Ovary (tissue), 9 donors: ENCODE data around the gene MPPED2. TPM values are rescaled to one million over a fixed set of nuclear protein-coding genes. Genes with fewer than 3 reads are reported as not detected.

Experiments used
- DNase-seq, 5 donors: peaks; one replicate each; pipeline ENCODE4 v3.0.0-alpha.2; 2019 to 2020
- H3K27ac ChIP-seq, 2 donors: fragments of 200-600 bp; one replicate each; pipeline versions ENCODE4 v1.5.1 to v1.8.0; 2019 to 2022
- H3K27me3 ChIP-seq: fragments of 200-600 bp; one replicate; pipeline ENCODE4 v1.8.0; 2022
- H3K36me3 ChIP-seq: fragments of 200-600 bp; sonication (generic); one replicate; pipeline ENCODE4 v1.5.1; 2019
- H3K4me1 ChIP-seq: one replicate; pipeline ENCODE4 v1.8.1; 2013; ENCODE audit warnings: mild to moderate bottlenecking, moderate library complexity; ENCODE audit not compliant: insufficient read depth
- H3K4me3 ChIP-seq: fragments of 200-600 bp; sonication (generic); one replicate; pipeline ENCODE4 v1.5.1; 2017
- H3K9me3 ChIP-seq, 2 donors: fragments of 200-600 bp in 1 of 2; sonication (generic) in 1 of 2; one replicate each; pipeline versions ENCODE4 v1.5.1 to v1.8.1; 2013 to 2019; ENCODE audit warnings: mild to moderate bottlenecking in 1 of 2, moderate library complexity in 1 of 2
- EP300 ChIP-seq: sonication (generic); formaldehyde crosslinking; IDR thresholded peaks from one replicate; pipeline ENCODE4 v1.6.1; 2017; ENCODE audit warnings: antibody characterized with exemption
- POLR2A ChIP-seq: fragments of 450-650 bp; IDR thresholded peaks from one replicate; pipeline ENCODE4 v1.6.1; 2017; ENCODE audit warnings: antibody characterized with exemption, mild to moderate bottlenecking, moderate library complexity
- WGBS, 3 donors: extraction: QIAGEN DNeasy Blood & Tissue Kit in 1 of 3; methylation state at CpG; one replicate each; pipeline versions ENCODE4 v1.1.5 to v1.1.7; 2013 to 2017; 5-methylcytosine and 5-hydroxymethylcytosine counted together
- intact Hi-C, 4 donors: fragments of 100-400 bp; cut with DNase I; formaldehyde crosslinking; loops; one replicate each; pipeline versions ENCODE4 v1.11.0 to v1.15.1; 2022 to 2023
- polyA plus RNA-seq, 2 donors: library from polyadenylated mRNA; stranded (reverse); fragments of 200-250 nt in 1 of 2; fragments of 350-450 nt in 1 of 2; fragmentation: Illumina TruSeq in 1 of 2; extraction: RNeasy Lipid Tissue Mini Kit (QIAGEN cat#74804) in 1 of 2; gene quantifications; one replicate each; pipeline ENCODE4 v1.2.3, GENCODE V29; 2013 to 2014
- total RNA-seq, 7 donors: library from RNA; depleted of rRNA in 2 of 7; stranded (reverse); fragments of >200 nt in 2 of 7; fragmentation: NEBNext Ultra II Directional in 3 of 7; extraction: Animal tissue kit (Norgen Biotek cat#: 25700) in 3 of 7; gene quantifications; one replicate each; pipeline versions ENCODE4 v1.1.0 to v1.2.4, GENCODE V29; 2016 to 2023
- TF ChIP-seq, protein P1 (sequence below), 3 donors: fragments of 450-650 bp in 2 of 3; fragments of 200-600 bp in 1 of 3; IDR thresholded peaks; one replicate each; pipeline versions ENCODE4 v1.5.1 to v1.8.0; 2016 to 2022; ENCODE audit warnings: antibody characterized with exemption in 3 of 3, mild to moderate bottlenecking in 1 of 3
- donor health status: DM: no; HTN: no; CAD: no; lungs with moderate emphysema.
- donor health status: DM: no; HTN: no; CAD: no.
- donor health status: Bipolar disorder and iron deficiency.
- donor health status: DM: yes; HTN: yes; CAD: no.
- donor health status: DM: no; HTN: no; CAD: no.
- donor health status: DM: yes; HTN: yes; CAD: no.

The MPPED2 gene
- total and polyA plus RNA-seq, 9 donors = 0.30 to 10.1 (median 2.9) TPM

DNA sequence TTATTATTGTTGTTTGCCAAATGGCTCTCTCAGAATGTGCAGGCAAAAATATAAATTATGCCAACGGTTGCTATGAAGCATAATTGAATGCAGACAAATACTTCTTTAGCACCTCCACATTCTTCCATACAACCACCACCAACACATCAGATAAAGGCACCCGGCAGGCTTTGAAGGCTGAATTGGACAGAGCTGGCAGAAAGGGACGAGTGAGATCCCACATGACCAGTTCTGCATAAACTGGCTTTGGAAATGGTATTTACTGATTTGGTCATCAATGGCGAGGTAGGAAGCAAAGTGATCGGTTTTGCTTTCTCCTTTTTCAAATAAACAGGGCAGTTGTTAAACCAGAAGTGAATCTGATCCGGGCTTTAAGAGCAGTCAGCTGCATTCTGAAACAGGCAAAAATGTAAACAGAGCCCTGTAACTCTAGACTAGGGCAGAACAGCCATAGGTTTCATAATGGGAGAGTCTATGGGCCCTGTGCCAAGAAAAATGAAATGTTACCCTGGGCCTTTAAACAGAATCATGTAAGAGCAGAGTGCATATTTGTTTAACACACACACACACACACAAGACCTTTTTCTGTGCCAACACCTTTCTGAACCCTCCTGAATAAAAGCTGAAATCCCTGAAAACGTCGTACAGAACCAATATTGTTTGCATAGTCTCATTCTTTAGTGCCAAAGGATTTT lies 97.7 kb downstream of the MPPED2 start:
- TF ChIP-seq EP300 = no peak
- no peak for TF ChIP-seq POLR2A
- TF ChIP-seq, protein P1, sequence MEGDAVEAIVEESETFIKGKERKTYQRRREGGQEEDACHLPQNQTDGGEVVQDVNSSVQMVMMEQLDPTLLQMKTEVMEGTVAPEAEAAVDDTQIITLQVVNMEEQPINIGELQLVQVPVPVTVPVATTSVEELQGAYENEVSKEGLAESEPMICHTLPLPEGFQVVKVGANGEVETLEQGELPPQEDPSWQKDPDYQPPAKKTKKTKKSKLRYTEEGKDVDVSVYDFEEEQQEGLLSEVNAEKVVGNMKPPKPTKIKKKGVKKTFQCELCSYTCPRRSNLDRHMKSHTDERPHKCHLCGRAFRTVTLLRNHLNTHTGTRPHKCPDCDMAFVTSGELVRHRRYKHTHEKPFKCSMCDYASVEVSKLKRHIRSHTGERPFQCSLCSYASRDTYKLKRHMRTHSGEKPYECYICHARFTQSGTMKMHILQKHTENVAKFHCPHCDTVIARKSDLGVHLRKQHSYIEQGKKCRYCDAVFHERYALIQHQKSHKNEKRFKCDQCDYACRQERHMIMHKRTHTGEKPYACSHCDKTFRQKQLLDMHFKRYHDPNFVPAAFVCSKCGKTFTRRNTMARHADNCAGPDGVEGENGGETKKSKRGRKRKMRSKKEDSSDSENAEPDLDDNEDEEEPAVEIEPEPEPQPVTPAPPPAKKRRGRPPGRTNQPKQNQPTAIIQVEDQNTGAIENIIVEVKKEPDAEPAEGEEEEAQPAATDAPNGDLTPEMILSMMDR (IDR thresholded peaks at IDR 0.05) = no peak
- no peak for DNase-seq
- no peak overlapping the region for H3K4me3 ChIP-seq
- no peaks in the 10 kb centered on the region for H3K36me3 ChIP-seq
- H3K9me3 ChIP-seq = no peaks in the 10 kb centered on the region
- 18 to 30% (median 18%) methylated on average over 8 of the region's 8 CpGs for WGBS, 3 donors
- H3K27ac ChIP-seq = no peak overlapping the region
- no peaks in the 10 kb centered on the region for H3K27me3 ChIP-seq
- intact Hi-C loops = no loop called here
- peaks cover 2% of the 10 kb centered on the region for H3K4me1 ChIP-seq

DNA sequence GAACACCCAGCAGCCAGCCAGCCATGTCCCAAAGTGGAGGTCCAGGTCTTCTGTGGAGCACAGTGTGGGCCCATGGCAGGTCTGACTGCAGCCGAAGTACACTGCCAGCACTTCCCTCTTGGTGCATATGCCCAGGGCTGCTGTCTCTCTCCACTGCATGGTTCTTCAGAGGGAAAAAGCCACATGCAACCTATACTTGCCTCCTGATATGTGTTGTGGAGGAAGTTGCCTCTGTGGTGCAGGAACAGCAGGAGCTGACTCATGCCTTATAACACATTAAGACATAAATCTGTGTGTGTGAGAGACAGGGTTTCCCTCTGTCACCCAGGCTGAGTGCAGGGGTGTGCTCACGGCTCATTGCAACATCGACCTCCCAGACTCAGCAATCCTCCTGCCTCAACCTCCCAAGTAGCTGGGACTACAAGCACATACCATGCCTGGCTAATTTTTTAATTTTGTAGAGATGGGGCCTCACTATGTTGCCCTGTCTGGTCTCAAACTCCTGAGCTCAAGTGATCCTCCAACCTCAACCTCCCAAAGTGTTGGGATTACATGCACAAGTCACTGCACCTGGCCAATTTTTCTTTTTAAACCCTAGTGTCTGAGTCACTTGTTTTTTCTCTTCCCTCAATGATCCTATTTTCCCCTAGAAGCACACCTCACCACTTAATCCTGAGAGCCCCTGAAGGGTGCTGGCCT lies 98.8 kb downstream of the MPPED2 start:
- Histone ChIP-seq H3K4me1 (peaks cover 2% of the 10 kb centered on the region), H3K4me3 (no peak overlapping the region), H3K36me3 (no peaks in the 10 kb centered on the region), H3K27me3 (no peaks in the 10 kb centered on the region), H3K9me3 (no peaks in the 10 kb centered on the region), H3K27ac (no peak overlapping the region)
- DNase-seq = no peak
- 88 to 93% (median 89%) methylated on average over 3 of the region's 3 CpGs for WGBS, 3 donors
- TF ChIP-seq EP300 = no peak
- intact Hi-C loops = no loop called here

DNA sequence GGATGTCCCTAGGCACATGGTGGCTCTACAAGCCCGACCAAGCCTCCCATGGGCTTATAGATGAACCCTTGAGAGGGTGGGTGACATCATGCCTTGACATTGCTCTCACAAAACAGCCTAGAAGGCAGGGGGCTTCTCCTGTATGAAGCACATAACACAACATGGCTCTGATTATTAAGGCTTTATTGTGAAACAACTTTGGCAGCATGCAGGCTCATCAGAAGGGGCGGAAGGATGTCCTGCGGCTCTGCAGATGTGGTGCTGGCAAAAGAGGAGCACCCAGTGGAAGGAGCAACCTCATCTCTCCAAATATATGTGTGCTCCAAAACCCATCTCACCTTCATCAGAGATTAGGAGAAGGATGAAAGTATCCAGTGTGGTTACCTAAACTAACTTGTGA lies 100.4 kb downstream of the MPPED2 start:
- DNase-seq = no peak
- no peak overlapping the region for H3K27ac ChIP-seq
- intact Hi-C loops = no loop called here
- peaks cover 2% of the 10 kb centered on the region for H3K4me1 ChIP-seq
- no peaks in the 10 kb centered on the region for H3K27me3 ChIP-seq
- 89 to 93% (median 89%) methylated on average over 3 of the region's 3 CpGs for WGBS, 3 donors
- TF ChIP-seq, protein P1 (IDR thresholded peaks at IDR 0.05) = no peak
- no peak for TF ChIP-seq POLR2A
- TF ChIP-seq EP300 = no peak
- no peak overlapping the region for H3K4me3 ChIP-seq
- H3K9me3 ChIP-seq = no peaks in the 10 kb centered on the region
- no peaks in the 10 kb centered on the region for H3K36me3 ChIP-seq

DNA sequence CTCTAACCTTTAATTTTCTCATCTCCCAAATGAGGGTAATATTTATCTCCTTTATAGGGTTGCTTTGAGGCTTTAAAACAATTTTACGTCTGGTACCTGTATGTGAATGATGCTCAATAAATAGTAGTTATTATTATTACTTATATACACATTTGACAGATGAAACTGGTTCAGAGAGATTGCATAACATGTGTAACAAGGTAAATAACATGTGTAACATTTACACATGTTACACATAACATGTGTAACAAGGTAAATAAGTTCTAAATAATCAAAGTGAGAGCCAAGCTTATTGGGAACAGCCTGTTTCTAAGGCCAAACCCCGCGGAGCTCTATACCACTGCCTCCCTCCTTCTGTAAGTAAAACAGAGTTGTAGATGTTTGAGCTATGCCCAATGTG lies 100.9 kb downstream of the MPPED2 start:
- no peaks in the 10 kb centered on the region for H3K27me3 ChIP-seq
- DNase-seq = no peak
- no peak overlapping the region for H3K27ac ChIP-seq
- TF ChIP-seq POLR2A (no peak), EP300 (no peak)
- TF ChIP-seq, protein P1 (IDR thresholded peaks at IDR 0.05) = no peak
- no peaks in the 10 kb centered on the region for H3K36me3 ChIP-seq
- no peak overlapping the region for H3K4me3 ChIP-seq
- H3K9me3 ChIP-seq = no peaks in the 10 kb centered on the region
- H3K4me1 ChIP-seq = peaks cover 2% of the 10 kb centered on the region
- 72 to 88% (median 76%) methylated on average over 3 of the region's 3 CpGs for WGBS, 3 donors
- intact Hi-C loops = no loop called here

DNA sequence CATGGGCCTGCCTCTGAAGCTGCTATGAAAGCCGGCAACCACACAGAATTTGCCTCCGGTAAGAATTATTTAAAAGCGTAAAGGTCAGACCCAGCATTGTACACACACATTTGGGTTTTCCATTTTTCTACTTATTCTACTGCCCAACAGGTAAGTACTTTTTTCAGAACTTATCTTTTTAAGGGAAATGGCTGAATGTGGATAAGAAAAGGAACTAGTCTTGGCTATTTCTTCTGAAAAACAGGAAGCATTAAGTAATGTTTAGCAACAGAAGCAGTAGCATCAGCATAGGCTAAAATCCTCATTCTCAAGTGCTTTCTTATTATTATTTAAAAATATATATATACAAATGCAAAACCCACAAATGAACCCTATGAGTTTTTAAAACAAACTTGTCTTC lies 103.1 kb downstream of the MPPED2 start:
- intact Hi-C loops = no loop called here
- DNase-seq = no peak
- Histone ChIP-seq H3K27ac (no peak overlapping the region), H3K4me3 (no peak overlapping the region), H3K9me3 (no peaks in the 10 kb centered on the region), H3K36me3 (no peaks in the 10 kb centered on the region), H3K27me3 (no peaks in the 10 kb centered on the region), H3K4me1 (no peaks in the 10 kb centered on the region)
- WGBS, 3 donors = 47 to 49% (median 47%) methylated on average over 3 of the region's 3 CpGs
- no peak for TF ChIP-seq POLR2A
- TF ChIP-seq EP300 = no peak
- TF ChIP-seq, protein P1 (IDR thresholded peaks at IDR 0.05) = no peak
